ENCODE data around the gene MED16. TPM values are rescaled to one million over a fixed set of nuclear protein-coding genes. Genes with fewer than 3 reads are reported as not detected.
"Not testable (repeated sequence)": the region's sequence is repeated elsewhere in the genome, so short reads cannot be mapped to it uniquely, and the experiment has no call there.

Gene MED16
- total RNA-seq, 1 donor from 2014 or later = 43.5 TPM

- no peak for ATAC-seq
These were observed 7.3 kb downstream of the MED16 start for GRCh38 chr19:885536-886224.

DNA sequence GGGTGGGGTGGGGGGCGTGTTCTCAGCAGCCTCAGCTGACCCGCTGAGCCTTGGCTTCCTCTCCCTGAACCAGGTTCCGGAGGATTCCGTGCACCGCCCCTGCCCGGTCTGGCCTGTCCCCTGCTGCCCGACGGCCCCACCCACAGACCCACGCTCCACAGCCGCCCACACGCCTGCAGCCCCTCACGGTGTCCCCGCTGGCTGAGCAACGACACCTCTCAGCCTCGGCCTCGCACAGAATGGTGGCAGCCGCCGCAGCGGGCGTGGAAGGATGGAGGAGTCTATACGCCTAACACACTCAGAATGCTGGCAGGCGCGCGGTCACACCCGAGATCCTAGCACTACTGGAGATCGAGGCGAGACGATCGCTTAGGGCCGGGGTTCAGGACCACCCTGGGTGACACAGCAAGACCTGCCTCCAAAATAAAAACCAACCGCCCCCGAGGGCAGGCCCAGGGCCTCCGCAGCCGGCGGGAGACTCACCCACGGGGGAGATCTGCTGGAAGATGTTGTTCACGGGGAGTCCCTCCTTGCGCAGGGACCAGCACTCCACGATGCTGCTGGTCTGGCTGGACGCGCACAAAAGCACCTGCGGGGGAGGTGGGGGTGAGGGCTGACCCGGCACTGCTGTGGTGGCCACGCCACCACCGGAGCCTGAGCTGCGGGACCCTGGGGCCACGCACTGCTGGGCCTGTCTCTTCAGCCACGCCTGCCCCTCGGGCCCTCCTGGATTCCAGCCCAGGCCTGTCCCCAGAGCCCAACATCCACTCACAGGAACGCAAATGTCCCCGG lies 8.4 kb downstream of the MED16 start:
- no peak for ATAC-seq

DNA sequence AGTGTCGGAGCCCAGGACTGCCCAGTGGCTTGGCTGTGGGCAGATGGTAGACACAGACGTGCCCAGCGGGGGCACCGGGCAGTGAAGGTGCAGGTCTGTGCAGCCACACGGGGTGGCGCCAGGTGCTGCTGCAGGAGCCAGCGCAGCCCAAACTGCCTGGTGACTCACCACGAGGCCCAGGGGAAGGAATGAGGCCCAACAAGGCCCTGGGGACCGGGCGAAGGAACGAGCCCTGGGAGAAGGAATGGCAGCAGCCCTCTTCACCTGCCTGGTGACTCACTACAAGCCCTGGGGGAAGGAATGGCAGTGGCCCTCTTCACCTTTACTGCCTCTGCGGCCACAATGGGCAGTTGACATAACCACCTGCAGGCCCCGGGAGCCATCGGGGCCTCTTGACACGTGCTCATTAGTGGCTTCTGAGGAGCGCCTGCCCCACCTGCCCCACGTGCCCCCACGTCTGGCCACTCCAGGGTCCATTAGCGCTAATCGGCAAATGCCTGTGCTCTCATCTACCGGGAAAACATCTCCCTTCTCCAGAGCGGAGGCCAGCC lies 9.3 kb downstream of the MED16 start:
- ATAC-seq = peak; percentile 90

DNA sequence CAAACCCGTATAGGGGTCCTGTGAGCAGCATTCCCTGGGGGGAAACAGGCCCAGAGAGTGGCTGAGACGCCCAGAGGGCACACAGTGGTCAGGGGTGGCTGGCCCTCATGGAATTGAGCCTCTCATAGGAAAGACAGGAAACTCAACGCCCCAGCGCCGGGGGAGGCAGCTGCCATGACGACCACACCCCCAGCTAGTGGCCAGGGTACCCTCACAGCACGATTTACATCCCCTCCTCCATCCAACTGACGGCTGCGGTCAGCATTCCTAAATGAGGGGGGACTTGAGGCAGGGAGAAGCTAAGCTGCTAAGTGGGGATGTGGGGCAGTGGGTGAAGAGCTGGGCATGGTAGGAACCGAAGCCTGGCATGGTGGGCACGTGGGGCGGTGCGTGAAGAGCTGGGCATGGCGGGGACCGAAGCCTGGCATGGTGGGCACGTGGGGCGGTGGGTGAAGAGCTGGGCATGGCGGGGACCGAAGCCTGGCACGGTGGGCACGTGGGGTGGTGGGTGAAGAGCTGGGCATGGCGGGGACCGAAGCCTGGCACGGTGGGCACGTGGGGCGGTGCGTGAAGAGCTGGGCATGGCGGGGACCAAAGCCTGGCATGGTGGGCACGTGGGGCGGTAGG lies 10.0 kb downstream of the MED16 start:
- no peak for ATAC-seq

DNA sequence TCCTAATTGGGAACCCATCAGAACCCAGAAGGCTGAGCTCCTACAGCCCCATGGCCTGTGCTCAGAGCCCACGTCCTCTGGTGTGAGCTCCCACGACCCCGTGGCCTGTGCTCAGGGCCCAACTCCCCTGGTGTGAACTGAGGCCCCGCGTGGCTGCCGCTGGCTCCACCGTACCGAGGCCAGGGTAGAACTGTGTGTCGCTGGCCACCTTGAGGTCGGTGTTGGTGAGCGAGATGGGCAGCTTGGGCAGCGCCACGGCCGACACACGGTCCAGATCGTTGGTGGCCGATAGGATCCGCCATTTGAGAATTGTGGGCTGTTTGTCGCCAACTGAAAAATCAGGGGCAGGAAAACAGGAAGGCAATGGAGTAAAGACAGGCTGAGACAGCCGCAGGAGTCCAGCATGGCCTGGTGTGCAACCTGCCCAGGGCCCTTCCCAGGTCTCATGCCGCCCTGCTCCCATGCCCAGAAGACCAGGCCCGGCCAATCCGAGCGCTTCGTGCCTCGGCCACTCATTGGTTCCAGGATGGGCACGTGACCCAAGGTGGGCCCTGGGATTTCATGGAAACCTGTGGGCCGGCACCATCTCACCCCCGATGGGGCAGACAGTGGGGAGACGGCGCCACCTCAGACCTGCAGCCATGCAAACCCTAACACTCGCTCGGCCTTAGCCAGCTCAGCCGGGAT lies 11.5 kb downstream of the MED16 start:
- no peak for ATAC-seq

- no peak for ATAC-seq
These were observed 13.1 kb downstream of the MED16 start for GRCh38 chr19:879711-880438.

- not testable (repeated sequence) for ATAC-seq
These were observed 14.0 kb downstream of the MED16 start for GRCh38 chr19:878751-879561.

DNA sequence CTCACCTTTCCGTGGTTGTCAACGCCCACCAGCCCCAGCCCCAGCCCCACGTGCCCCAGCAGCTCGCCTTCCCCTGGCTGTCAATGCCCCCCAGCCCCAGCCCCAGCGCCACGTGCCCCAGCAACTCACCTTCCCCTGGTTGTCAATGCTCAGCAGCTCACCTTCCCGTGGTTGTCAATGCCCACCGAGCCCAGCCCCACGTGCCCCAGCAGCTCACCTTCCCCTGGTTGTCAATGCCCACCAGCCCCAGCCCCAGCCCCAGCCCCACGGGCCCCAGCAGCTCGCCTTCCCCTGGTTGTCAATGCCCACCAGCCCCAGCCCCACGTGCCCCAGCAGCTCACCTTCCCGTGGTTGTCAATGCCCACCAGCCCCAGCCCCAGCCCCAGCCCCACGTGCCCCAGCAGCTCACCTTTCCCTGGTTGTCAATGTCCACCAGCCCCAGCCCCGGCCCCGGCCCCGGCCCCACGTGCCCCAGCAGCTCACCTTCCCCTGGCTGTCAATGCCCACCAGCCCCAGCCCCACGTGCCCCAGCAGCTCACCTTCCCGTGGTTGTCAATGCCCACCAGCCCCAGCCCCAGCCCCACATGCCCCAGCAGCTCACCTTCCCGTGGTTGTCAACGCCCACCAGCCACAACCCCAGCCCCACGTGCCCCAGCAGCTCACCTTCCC lies 14.9 kb downstream of the MED16 start:
- ATAC-seq = not testable (repeated sequence)

- ATAC-seq = no peak
These were observed 16.1 kb downstream of the MED16 start for GRCh38 chr19:876780-877314.

DNA sequence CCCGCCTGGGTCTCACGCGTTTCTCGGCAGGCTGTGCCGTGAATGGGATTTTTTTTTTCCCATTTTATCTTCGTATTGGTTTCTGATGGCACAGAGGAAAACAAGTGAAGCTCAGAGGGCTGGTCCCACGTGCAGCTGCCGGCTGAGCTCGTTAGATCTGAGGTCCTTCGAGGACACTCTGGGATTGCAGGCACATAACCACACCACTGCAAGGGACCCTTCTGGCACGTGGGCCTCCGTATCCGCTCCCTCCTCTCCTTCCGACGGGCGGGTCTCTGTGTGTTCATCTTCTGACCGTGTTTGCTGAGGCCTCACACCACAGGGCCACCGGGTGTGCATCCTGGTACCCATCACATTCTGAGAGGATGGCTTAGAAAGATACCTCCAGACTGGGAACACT lies 16.9 kb downstream of the MED16 start:
- ATAC-seq = no peak

DNA sequence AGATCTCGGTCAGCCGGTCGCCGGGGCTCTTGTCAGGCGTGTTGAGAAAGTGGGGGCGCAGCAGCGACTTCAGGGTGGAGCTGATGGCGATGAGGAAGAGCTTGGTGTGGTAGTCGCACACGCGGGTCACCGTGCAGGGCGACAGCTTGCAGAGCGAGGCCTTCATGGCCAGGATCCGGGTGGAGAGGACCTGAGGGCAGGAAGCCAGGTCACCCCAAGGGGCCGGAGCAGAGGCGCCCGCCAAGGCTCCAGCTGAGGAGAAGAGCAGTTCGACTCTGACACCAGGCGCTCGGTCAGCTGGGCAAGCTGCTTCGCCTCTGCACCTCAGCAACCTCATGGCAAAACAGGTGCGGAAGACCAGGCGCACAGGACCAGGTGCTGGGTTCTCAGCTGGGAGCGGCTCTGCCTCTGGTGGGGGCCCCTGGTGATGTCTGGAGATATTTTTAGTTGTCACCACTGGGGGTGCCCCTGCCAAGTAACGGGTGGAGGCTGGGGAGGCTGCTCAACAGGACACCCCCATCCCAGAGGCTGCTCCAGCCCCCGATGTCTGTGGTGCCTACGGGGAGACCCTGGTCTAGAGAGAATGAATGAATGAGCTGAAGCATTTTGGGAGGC lies 17.6 kb downstream of the MED16 start:
- ATAC-seq = no peak

DNA sequence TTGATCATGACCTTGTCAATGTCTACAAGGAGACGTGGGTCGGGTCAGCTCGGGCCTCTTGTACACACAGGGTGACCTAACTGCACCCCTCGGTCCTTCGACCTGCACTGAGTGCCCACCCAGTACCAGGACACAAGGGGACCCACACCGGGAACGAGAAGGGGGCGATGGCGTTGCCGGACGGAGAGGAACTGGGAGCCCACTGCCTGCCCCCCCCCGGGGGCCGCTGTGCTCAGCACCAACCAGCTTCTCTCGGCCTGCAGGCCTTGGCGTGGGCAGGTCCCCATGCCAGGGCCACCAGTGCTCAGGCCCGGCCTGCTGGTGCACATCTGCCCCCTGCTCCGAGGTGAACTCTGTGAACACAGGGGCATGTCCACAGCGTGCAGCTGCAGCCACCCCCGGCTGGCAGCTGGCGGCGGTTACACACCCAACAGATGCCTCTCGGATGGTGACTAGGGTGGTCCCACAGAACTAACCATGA lies 19.4 kb downstream of the MED16 start:
- ATAC-seq = no peak

DNA sequence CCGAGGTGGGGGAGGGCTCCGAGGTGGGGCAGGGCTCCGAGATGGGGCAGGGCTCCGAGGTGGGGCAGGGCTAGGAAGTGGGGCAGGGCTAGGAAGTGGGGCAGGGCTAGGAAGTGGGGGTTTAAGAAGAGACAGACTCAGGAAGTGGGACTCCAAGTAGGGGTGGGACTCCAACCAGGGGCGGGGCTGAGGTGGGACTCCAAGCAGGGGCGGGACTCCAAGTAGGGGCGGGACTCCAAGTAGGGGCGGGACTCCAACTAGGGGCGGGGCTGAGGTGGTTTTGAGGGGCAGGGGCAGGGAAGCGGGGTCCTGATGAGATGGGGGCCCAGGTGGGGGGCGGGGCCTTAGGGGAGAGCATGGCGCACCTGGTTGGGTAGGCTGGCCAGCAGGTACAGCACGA lies 19.9 kb downstream of the MED16 start:
- peak; percentile 15 for ATAC-seq

GRCh38 chr19:872266-872951 lies 20.6 kb downstream of the MED16 start:
- peak; percentile 37 for ATAC-seq

GRCh38 chr19:871446-872265 lies 21.3 kb downstream of the MED16 start:
- no peak for ATAC-seq

DNA sequence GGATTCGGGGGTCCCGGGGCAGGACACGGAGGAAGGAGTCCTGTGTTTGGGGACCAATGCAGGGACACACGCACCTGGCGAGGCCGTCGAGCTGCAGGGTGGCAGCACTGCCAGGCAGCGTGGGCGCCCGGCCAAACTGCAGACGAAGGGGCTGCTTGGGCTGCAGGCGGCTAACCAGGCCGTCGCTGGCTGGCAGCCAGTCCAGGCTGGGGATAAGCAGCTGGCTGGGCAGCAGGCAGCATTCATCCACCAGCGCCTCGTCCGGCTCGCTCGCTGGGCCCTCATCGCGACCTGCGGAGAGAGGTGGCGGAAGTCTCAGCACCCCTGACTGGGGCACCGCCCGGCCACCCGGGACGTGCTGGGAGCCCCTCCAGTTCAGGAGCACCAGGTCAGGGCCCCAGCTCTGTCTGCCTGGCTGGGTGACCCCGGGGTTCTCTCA lies 22.0 kb downstream of the MED16 start:
- ATAC-seq = no peak

DNA sequence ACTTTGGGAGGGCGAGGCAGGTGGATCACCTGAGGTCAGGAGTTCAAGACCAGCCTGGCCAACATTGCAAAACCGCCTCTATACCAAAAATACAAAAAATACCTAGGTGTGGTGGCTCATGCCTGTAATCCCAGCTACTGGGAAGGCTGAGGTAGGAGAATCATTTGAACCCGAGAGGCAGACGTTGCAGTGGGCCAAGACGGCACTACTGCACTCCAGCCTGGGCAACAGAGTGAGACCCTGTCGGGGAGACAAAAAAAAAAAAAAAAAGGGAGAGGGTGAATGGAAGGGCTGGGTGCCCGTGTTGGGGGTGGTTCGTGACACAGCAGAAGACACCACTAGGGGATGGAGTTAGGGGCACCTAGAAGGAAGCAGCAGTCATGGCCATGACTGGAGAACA lies 22.7 kb downstream of the MED16 start:
- no peak for ATAC-seq
